SK-N-MC (cell line): ENCODE data around the gene SPTBN4.

Experiments used
- EZH2 ChIP-seq: fragments of 200-600 bp; sonication (generic); IDR thresholded peaks from one replicate; pipeline ENCODE4 v1.6.1; 2017; ENCODE audit warnings: antibody characterized with exemption
- POLR2AphosphoS5 ChIP-seq: IDR thresholded peaks from 2 replicates; pipeline ENCODE4 v1.6.1; 2012; ENCODE audit warnings: mild to moderate bottlenecking, low read depth, low read length, borderline replicate concordance

GRCh38 chr19:40611096-40611495 lies 144.3 kb downstream of the SPTBN4 start:
- TF ChIP-seq EZH2 = no peak
- TF ChIP-seq POLR2AphosphoS5 = no peak
